NCI-H748 (cell line): Measurements from ENCODE around the gene GOT1.

Experiments used
- DNase-seq: peaks from one replicate; lab custom pipeline; 2025; ENCODE audit not compliant: unreplicated experiment; lab: John Stamatoyannopoulos, UW

The GOT1 gene

DNA sequence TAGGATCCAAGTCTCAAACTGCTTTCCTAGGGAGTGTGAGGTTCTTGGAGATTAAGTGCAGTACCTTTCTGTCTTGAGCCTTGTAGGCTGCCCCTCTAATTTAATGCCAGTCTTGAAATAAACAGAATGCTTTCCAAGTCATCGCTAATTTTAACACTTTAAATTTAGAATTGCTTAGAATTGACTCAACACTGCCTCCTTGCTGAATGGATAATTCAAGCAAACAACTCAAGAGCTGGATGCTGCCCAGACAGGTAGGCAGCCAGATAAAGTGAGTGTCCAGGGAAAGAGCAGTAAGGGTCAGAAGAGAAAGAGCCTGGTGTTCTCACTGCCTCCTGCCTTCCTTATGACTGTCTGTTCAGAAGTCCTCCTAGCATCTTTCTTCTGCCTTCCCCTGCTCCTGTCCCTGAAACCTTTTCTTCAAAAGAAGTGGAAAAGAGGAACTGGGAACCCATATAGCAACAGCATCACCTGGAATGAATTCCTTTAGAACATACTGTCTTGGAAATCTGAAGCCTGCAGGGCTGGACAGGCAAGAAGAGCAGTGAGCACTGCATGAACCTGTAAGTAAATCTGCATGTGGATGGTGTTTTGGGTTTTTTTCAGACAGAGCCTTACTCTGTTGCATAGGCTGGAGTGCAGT is 3.1 kb upstream of the GOT1 start:
- no peak for DNase-seq

GRCh38 chr10:99432881-99433280 is 2.5 kb upstream of the GOT1 start:
- no peak for DNase-seq

DNA sequence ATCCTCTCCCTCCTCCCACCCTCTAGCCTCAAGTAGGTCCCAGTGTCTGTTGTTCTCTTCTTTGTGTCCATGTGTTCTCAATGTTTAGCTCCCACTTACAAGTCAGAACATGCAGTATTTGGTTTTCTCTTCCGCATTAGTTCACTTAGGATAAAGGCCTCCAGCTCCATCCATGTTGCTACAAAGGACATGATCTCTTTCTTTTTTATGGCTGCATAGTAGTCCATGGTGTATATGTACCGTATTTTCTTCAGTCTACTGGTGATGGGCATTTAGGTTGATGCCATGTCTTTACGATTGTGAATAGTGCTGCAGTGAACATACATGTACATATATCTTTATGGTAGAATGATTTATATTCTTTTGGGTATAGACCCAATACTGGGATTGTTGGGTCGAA is 1.6 kb upstream of the GOT1 start:
- no peak for DNase-seq

GRCh38 chr10:99431190-99431760 is 851 bp upstream of the GOT1 start:
- peak; percentile 39 for DNase-seq

DNA sequence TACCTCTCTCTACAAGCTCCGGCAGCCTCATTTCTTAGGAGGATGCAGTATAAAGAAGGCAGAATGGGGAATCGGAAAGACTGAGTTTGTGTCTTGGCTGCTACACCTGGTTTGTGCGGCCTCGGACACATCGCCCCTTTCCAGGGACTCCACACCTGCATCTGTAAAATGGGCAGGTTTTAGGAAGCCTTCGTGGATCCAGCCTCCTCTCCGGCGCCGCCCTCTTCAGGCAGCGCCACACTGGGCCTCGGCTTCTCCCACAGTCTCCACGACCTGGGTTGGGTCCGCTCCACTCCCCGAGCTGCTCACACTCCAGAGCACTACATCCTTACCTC is 341 bp downstream of the GOT1 start:
- DNase-seq = no peak

DNA sequence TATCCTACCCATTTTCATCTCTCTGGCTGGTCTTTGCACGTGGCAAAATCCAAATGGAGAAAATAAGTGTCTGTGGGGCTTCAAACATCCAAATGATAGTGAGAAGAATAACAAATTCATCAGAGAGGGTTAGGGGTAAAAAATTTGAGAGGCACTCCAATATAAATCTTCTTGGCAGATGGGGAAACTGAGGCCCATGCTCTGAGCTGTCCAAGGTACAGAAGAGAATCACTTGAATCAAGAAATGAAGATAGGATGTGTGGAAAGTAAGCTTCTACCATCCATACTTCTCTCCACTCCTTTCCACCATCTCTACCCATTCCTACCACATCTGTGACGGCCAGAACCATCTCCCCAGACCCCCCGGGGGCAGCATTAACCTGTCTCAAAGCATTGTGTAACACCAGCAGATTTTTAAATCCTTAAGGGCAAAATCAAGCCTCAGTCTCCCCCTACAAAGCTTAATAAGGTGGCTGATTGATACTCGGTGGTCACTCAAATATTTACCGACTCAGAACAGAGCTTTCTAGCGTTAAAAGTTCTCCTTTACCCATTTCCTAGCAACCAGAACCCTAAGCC is 818 bp downstream of the GOT1 start:
- DNase-seq = peak; percentile 2

- no peak for DNase-seq
These were observed 2.7 kb downstream of the GOT1 start for GRCh38 chr10:99427566-99428190.

DNA sequence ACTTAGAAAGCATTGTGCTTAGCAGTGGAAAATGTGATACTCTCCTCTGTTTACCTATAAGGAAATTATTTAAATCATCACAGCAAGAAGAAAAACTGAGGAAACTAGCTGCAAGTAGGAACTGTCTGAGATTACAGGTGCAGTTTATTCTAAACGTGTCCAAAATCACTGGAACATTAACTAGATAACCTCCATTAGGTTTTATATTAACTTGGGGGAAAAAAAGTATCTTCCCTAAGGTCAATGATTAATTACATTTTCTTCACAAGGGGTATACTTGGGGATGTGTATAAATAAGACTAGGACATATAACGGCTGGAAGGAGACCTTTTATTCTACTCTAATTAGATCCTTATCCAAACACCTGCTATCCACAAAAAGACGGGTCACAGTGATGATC is 3.7 kb downstream of the GOT1 start:
- DNase-seq = no peak

DNA sequence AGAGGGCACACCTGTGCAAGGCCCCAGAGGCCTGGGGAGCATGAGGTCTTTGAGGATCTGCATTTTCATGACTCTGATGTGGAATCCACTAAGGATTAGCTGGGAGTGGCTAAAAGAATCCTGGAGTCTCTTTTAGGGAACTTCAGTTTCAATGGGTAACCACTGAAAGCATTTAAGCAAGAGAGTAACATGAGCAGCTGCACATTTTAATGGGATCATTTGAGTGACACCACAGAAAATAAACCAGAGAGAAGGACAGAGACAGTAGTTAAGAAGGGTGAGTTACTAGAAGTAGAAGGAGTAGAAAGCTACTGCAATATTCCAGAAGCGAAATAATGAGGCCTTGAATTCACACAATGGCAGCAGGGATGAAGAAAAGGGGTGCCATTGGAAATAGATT is 5.2 kb downstream of the GOT1 start:
- DNase-seq = no peak

DNA sequence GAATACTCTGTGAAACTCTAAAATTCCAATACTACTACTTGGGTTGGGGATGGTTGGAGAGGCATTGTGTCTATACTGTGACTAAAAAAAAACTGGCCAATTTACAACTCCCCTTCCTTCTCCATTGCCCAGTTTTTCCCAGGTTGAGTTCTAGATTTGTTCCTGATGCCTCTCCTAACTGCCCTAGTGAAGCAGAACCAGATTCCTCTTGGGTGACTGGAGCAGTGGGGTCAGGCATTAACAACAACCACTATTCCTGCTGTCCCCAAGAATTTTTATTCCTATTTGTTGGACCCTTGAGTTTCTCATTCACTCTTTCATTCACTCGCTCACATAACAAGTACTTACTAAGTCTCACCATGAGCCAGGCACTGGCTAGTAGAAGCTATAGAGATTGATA is 5.8 kb downstream of the GOT1 start:
- no peak for DNase-seq

DNA sequence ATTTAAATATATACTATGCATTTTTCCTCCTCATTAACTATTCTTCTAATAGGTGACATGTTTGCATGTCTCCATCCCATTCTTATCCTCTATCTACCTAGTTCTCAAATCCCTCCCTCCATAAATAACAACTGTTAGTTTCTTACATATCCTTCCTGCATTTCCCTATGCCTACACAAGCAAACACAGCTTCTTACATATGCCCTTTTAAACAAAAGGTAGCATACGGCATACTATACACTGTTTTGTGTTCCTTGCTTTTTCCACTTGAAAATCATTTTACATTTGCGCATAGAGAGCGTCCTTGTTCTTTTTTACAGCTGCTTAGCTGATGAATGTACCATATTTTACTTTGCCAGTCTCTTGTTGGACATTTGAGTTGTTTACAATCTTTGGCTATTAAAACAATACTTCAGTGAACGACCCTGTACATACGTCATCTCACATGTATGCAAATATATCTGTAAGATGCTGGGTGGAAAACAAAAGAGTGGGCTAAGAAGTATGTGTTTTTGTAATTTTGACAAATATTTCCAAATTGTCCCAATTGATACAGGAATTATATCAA is 7.8 kb downstream of the GOT1 start:
- no peak for DNase-seq

DNA sequence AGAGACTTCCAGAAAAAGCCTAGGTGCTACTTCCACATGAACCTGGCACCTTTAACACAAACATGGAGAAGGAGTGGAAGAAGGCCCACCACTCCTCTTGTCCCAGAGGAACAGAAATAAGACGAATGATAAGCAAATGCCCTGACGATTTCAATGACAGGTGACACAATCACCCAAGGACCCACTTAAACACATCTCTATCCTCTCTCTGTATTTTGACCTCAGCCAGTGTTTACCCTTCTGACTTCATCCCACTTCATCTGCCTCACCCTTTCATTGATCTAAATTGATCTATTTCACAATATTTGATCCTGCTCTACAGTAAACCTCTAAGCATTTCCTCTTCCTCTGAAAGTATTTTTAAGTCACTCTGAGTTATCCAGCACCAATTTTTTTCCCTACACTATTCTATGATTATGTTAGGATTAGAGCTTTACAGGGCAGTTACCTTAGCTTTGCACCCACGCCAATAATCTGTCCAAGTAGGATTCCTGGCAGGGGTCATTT is 9.1 kb downstream of the GOT1 start:
- DNase-seq = no peak

DNA sequence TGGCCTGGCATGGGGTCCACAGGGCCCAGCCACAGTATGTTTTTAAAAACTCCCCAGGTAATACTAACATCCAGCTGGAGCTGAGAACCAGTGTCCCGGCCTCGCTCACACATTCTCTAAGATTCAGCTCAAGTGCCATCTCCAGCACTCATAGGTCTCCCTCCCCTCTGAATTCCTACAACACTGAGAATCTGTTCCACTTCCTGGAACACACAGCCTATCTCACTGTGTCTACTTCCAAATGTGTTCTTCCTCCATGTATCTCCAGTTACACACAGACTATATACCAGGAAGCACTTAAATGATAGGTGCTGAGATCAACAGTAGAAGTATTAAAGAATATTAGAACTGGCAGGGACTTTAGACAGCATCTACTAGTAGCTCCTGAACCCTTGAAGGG is 10.7 kb downstream of the GOT1 start:
- no peak for DNase-seq

DNA sequence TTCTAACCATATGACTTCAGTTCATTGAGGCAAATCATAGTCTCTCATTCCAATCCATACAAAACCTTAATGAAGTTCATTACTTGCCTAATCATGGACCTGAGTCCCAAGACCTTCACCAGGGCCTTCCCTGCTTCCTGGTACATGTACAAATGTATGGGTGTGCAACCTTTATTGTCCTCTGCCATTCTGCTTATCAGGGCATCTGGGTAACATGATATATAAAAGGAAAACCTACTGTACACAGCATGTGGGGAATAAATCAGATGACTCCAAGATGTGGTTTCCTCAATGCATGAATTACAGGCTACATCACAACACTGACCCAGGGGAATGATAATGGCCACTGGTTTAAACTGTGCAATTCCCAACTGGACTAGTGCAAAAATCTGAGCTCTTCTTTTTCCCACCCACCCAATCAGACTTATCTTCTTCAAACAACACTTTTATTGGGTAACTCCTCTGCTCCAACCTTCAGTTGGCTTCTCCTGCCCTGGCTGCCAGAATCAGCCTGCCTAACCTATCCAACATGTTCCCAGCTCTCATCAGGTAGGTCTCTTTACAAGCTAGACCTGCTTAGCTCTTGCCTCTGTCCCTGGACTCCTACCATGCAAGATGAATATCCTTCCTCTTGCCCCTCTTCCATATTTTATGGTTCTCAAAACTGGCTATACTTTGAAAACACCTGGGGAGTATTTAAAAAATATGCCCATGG is 11.4 kb downstream of the GOT1 start:
- DNase-seq = no peak

- DNase-seq = no peak
These were observed 18.3 kb downstream of the GOT1 start for GRCh38 chr10:99412099-99412498.

GRCh38 chr10:99411546-99411945 is 18.9 kb downstream of the GOT1 start:
- no peak for DNase-seq

DNA sequence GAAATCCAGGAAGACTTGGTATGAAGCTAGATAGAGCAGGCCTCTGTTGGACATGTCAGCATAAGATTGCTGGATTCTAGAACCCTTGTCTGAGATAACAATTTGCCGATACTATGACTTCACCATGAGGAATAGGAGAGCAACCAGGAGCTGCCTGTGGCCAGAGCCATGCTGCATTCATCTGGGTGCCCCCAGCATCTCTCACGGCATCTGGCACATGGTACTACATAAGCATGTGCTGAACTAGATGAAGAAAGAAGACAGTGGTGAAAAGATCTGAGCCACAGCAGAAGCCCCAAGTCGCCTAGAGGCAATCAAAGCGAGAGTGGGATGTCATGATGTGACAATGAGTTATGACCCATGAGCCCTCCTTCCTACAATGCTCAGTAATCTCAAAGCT is 19.5 kb downstream of the GOT1 start:
- no peak for DNase-seq

GRCh38 chr10:99410146-99410545 is 20.3 kb downstream of the GOT1 start:
- DNase-seq = no peak

GRCh38 chr10:99406149-99406548 is 24.3 kb downstream of the GOT1 start:
- DNase-seq = no peak

GRCh38 chr10:99403674-99404073 is 26.8 kb downstream of the GOT1 start:
- DNase-seq = no peak

DNA sequence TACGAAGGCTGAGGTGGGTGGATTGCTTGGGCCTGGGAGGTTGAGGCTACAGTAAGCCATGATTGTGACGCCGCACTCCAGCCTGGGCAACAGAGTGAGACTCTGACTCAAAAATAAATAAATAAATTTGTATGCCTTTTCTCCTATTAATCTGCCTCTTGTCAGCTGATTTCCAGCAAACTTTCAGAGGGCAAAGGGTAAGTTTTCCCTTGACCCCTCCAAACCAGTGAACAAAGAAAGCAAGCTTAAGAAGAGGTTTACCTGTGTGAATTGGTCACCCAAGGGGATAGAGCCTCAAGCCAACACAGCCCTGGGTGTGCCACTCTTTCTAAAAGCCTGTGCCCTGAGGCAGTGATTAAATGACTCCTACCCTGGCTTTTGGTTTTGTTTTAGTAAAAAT is 30.8 kb downstream of the GOT1 start:
- DNase-seq = no peak
